H7 (cell line): ENCODE results near the gene RNF157. TPM values are rescaled to one million over a fixed set of nuclear protein-coding genes. Genes with fewer than 3 reads are reported as not detected.

Experiments used
- DNase-seq: peaks from one replicate; pipeline ENCODE4 v3.0.0; 2012
- H3K27me3 ChIP-seq: 2 replicates; pipeline ENCODE4 v1.6.0; 2011; ENCODE audit warnings: mild to moderate bottlenecking, low read length; ENCODE audit not compliant: control insufficient read depth, insufficient read depth
- H3K36me3 ChIP-seq: replicated peaks from 2 replicates; pipeline ENCODE4 v1.5.1; 2011; ENCODE audit warnings: low read length; ENCODE audit not compliant: control insufficient read depth, insufficient read depth
- H3K4me3 ChIP-seq: 2 replicates; pipeline ENCODE4 v1.5.1; 2011; ENCODE audit warnings: low read depth, mild to moderate bottlenecking, control low read depth, low read length, moderate library complexity; ENCODE audit not compliant: insufficient read depth
- total RNA-seq: library from RNA; depleted of rRNA; stranded (reverse); fragments of >200 nt; shearing (Covaris generic); gene quantifications from 2 replicates; pipeline ENCODE4 v1.2.3, GENCODE V29; 2014

Gene RNF157
- total RNA-seq, 1 experiment from 2014 or later = 5.6 TPM

GRCh38 chr17:76123749-76124581, 116.3 kb downstream of the RNF157 start:
- DNase-seq = peak; percentile 35
- Histone ChIP-seq H3K36me3 (no peaks in the 10 kb centered on the region), H3K27me3 (peaks cover 2% of the 10 kb centered on the region; the same call in 1 of the 2 replicates), H3K4me3 (no peak overlapping the region)

- Histone ChIP-seq H3K27me3 (peaks cover 2% of the 10 kb centered on the region; the same call in 1 of the 2 replicates), H3K36me3 (no peaks in the 10 kb centered on the region), H3K4me3 (no peak overlapping the region)
- no peak for DNase-seq
Measured at GRCh38 chr17:76123191-76123499, 117.1 kb downstream of the RNF157 start.

GRCh38 chr17:76122431-76123190, 117.7 kb downstream of the RNF157 start:
- peak; percentile 71 for DNase-seq
- H3K36me3 ChIP-seq = no peaks in the 10 kb centered on the region
- H3K27me3 ChIP-seq = peaks cover 2% of the 10 kb centered on the region; the same call in 1 of the 2 replicates
- H3K4me3 ChIP-seq = peak overlapping the region; percentile 35; the same call in 1 of the 2 replicates

GRCh38 chr17:76121932-76122430, 118.3 kb downstream of the RNF157 start:
- peaks cover 2% of the 10 kb centered on the region; the same call in 1 of the 2 replicates for H3K27me3 ChIP-seq
- H3K36me3 ChIP-seq = no peaks in the 10 kb centered on the region
- peak; percentile 91 for DNase-seq
- H3K4me3 ChIP-seq = peak overlapping the region; percentile 35; the same call in 1 of the 2 replicates

GRCh38 chr17:76120658-76121008, 119.7 kb downstream of the RNF157 start:
- no peaks in the 10 kb centered on the region for H3K36me3 ChIP-seq
- H3K4me3 ChIP-seq = no peak overlapping the region
- H3K27me3 ChIP-seq = peaks cover 2% of the 10 kb centered on the region; the same call in 1 of the 2 replicates
- no peak for DNase-seq

GRCh38 chr17:76119409-76120371, 120.6 kb downstream of the RNF157 start:
- DNase-seq = peak; percentile 45
- H3K4me3 ChIP-seq = no peak overlapping the region
- H3K36me3 ChIP-seq = no peaks in the 10 kb centered on the region
- H3K27me3 ChIP-seq = peaks cover 2% of the 10 kb centered on the region; the same call in 1 of the 2 replicates

GRCh38 chr17:76115138-76115754, 125.0 kb downstream of the RNF157 start:
- Histone ChIP-seq H3K27me3 (no peaks in the 10 kb centered on the region), H3K36me3 (no peaks in the 10 kb centered on the region), H3K4me3 (no peak overlapping the region)
- DNase-seq = no peak

- H3K27me3 ChIP-seq = no peaks in the 10 kb centered on the region
- H3K36me3 ChIP-seq = no peaks in the 10 kb centered on the region
- no peak for DNase-seq
- H3K4me3 ChIP-seq = no peak overlapping the region
Measured at GRCh38 chr17:76111956-76112355, 128.3 kb downstream of the RNF157 start.

GRCh38 chr17:76107509-76107908, 132.8 kb downstream of the RNF157 start:
- Histone ChIP-seq H3K27me3 (no peaks in the 10 kb centered on the region), H3K4me3 (no peak overlapping the region), H3K36me3 (no peaks in the 10 kb centered on the region)
- no peak for DNase-seq

GRCh38 chr17:76106703-76107102, 133.6 kb downstream of the RNF157 start:
- no peak for DNase-seq
- no peaks in the 10 kb centered on the region for H3K27me3 ChIP-seq
- peaks cover 4% of the 10 kb centered on the region for H3K36me3 ChIP-seq
- no peak overlapping the region for H3K4me3 ChIP-seq

GRCh38 chr17:76104896-76105231, 135.4 kb downstream of the RNF157 start:
- Histone ChIP-seq H3K27me3 (no peaks in the 10 kb centered on the region), H3K36me3 (peaks cover 12% of the 10 kb centered on the region), H3K4me3 (no peak overlapping the region)
- DNase-seq = peak; percentile 14

- Histone ChIP-seq H3K27me3 (no peaks in the 10 kb centered on the region), H3K36me3 (peaks cover 16% of the 10 kb centered on the region), H3K4me3 (peak overlapping the region; percentile 89)
- peak; percentile 59 for DNase-seq
Measured at GRCh38 chr17:76104140-76104895, 136.0 kb downstream of the RNF157 start.
